Medulla oblongata (tissue), 1 donor: Measurements from ENCODE around the gene HMGCL.
"Not testable (repeated sequence)": the region's sequence is repeated elsewhere in the genome, so short reads cannot be mapped to it uniquely, and the experiment has no call there.

Source experiments
- DNase-seq: peaks from one replicate; pipeline ENCODE4 v3.0.0-alpha.2; 2015; ENCODE audit errors: extremely low spot score

Gene HMGCL

GRCh38 chr1:23826590-23826989 is 1.4 kb upstream of the HMGCL start:
- not testable (repeated sequence) for DNase-seq

DNA sequence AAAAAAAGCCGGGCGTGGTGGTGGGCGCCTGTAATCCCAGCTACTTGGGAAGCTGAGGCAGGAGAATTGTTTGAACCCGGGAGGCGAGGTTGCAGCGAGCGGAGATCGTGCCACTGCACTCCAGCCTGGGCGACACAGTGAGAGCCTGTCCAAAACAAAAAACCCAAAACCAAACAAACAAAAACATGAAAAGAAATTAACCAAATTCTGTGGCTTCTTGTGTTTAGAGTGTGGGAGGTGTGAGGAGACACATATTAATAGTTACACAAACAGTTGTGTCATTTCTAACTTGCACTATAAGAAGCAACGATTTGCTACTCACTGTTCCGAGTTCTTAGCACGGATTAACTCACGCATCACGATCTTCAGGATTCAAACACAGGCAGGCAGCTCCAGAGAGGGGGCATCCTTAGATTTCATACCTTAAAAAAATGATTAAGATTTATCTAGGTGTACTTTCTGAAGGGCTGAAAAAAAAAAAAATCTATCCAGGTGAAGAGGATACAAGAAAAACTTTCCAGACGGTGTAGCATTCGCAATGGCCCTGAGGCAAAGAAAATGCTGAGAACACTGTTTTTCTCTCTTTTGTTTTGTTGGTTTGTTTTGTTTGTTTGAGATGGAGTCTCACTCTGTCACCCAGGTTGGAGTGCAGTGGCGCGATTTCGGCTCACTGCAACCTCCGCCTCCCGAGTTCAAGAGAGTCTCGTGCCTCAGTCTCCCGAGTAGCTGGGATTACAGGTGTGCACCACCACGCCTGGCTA is 713 bp upstream of the HMGCL start:
- peak; percentile 18 for DNase-seq

DNA sequence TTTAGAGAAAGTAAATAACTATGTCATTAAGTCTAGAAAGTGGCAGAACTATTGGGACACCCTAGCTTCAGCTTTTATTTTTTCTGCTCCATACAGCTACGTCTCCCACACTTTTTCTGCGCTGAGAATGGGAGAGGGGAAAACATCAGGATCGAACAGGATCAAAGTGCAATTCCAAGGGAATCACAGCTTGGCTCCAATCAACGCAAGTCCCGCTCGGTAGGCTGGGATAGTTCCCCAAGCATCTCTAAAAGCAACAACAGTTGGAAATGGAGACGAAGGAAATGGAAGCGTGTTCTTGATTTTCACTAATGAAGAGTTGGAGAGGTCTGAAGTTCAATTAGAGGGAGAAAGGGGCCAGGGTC is 536 bp downstream of the HMGCL start:
- DNase-seq, result no peak

DNA sequence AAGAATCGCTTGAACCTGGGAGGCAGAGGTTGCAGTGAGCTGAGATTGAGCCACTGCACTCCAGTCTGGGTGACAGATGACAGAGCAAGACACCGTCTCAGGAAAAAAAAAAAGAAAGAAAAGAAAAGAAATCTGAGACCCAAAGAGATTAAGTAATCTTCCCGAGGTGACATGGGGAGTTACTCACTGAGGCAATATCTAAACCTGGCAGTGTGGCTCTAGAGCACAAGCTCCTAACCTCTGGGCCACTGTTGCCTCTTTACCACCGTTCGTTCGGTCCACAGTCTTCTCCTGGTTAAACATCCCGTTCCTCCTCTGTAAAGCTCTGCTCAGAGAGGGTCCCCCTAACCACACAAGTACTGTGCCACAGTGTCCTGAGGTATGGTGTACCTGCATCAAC is 1.5 kb downstream of the HMGCL start:
- DNase-seq, result no peak

DNA sequence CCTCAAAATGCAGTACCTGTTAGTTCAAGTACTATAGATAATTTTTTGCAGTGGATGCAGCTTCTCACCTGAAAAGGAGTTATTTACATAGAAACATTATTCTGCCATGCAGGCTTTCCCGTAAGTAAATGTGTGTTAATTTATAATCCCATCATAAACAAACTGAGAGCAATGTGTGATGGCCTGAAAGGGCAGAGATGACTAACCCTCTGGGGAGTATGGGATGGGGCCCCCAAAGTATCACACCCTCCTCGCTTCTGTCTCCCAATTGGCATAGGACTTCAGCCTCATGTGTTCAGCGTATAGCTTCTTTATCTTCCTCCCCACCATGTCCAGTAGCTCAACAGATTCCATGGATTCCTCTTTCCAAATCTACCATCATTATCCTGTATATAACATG is 7.6 kb downstream of the HMGCL start:
- DNase-seq, result no peak

DNA sequence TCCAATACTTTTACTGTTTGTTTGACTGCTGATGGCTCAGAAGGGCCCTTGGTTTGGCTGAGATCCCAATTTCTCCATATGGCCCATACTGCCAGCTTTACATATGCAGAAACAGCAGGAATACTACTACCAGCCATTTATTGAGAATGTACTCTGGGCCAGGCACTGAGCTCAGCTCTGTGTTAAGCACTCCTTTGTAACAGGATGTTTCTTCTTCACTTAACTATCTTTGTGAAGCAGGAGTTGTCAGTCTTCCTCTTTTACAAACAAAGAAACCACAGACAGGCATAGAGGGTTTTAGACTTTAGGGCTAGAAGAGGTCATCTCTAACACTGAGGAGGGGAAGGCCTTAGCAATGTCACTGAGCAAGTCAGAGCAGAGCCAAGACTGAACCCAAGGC is 8.3 kb downstream of the HMGCL start:
- DNase-seq, result no peak

GRCh38 chr1:23816361-23816760 is 8.9 kb downstream of the HMGCL start:
- no peak for DNase-seq

DNA sequence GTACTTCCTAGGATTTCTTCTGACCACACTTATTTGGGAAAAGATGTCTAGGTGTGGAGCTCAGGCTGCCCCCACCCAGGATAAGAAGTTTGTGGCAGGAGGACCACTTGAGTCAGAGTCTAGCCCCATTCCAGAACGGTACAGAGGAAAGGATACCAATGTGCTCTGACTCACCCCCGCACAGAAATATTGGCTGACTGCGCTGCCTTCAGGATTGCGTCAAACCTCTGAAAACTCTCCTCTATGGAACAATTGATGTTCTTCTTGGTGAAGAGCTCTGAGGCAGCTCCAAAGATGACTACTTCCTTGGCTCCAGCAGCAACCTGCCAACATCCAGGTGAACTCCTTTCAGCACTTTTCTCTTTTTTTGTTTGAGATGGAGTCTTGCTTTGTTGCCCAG is 11.2 kb downstream of the HMGCL start:
- no peak for DNase-seq

DNA sequence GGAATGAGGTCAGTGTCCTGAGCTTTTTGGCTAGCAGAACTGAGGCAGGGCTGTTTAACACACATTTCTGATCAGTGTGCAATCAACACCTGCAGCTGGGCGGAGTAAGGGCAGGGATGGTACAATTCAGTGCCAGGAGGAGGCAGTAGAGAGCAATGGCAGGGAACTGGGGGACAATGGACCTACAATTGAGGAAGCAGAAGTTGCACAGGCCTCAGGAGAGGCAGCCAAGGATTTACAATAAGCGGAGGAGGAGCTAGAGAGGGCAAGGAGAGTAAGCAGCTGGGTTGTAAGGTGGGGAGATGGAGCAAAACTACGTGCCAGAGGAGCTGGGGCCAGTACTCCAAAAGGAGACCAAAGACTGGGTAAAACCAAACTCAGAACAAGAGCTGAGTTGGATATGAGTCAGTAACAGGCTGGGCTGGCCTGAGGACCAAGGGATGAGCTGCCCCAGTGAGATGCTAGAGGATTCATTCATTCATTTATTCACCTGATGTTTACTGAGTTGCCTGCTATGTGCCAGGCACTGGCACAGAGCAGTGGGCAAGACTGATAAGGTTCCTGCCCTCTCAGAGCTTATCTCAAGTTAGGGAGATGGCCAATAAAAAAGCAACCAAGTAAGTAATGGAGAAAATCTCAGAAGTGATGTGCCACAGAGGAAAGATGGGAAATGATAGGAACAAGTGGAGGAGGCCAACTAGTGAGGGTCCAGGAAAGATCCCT is 14.2 kb downstream of the HMGCL start:
- DNase-seq, result peak; percentile 76

- peak; percentile 79 for DNase-seq
Observed at GRCh38 chr1:23809751-23810171, 15.5 kb downstream of the HMGCL start.

GRCh38 chr1:23807453-23807852 is 17.8 kb downstream of the HMGCL start:
- no peak for DNase-seq

DNA sequence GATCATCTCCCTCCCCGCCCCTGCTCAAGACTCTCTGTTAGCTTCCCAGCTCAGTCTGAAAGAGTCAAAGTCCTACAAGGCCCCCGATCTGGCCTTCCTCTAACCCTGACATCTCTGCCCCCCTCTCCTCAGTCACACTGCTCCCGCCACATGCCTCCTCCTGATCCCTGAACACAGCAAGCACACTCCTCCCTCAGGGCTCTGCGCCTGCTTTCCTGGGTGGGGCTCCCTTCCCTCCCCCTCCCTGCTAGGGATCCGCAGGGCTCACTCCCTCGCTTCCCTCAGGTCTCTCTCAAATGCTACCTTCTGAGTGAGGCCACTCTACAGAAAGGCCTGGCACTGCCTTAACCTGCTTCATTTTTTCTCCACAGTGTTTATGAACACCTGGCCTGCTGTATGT is 18.9 kb downstream of the HMGCL start:
- no peak for DNase-seq

DNA sequence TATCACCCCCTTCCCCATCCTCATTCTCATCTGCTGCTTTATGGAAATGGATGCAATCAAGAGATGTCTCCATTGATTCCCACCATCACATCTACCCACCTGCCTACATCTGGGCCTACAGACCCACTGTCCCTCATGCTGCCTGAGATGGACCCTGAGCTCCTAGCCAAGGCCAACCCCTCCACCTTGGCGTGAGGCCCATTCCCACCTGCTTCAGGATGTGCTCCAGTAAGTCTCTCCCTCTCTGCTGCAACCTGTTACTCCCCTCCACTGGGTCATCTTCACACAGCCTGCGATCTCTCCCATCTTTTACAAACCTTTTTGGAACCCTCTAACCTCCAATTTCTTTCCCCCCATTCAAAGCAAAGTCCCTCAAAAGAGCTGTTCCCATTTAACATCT is 20.2 kb downstream of the HMGCL start:
- no peak for DNase-seq

DNA sequence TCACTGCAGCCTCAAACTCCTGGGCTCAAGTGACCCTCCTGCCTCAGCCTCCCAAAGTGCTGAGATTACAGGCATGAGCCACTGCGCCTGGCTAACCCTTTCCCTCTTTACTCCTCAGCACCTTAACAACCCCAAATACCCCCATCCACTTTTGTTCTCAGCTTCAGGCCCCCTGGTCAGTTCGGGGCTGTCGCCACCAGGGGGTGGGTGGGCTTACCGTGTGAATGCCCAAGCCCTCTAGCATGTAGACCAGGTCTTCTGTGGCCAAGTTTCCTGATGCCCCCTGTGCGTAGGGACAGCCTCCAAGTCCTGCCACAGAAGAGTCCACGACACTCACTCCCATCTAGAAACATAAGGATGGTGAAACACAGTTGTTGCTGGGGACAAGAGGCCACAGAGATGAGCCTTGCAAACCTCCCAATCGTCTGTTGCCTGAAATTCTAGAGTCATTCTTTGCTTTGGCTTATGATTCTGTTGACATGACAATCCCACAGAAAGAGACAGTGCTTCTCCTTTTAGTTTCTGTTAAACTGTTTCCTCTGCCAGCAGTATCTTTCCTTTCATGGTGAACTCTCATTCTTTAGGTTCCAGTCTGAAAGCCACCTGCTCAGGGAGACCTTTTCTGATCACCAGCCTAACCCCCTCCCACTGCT is 20.9 kb downstream of the HMGCL start:
- DNase-seq, result no peak

DNA sequence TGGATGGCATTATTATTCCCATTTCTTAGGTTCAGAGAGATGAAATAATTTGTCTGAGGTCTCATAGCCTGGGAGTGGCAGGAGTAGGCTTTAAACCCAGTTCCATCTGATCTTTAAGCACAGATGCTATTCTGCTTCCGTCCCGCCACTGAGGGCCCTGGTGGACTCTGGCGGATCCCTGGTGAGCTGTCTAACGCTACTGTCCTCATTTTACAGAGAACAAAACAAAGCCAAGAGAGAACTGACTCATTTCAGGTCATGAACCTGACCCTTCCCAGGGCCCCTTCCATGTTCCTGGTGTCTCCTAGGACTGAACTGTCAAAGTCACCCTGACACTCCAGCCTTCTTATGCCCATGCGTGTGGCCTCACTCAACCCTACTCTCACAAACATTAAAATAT is 21.6 kb downstream of the HMGCL start:
- DNase-seq, result no peak

DNA sequence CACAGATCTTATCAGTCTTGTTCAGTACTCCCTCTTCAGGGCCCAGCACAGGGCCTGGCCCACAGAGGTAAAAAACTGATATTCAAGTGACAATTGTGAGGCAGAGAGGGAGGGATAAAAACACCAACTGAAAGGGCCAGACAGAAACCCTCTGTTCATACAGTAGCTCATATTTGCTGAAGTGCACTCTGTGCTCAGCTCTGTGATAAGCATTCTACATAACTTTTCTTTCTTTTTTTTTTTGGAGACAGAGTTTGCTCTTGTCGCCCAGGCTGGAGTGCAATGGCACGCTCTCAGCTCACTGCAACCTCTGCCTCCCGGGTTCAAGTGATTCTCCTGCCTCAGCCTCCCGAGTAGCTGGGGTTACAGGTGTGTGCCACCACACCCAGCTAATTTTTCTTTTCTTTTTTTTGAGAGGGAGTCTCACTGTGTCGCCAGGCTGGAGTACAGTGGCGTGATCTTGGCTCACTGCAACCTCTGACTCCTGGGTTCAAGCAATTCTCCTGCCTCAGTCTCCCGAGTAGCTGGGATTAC is 22.4 kb downstream of the HMGCL start:
- not testable (repeated sequence) for DNase-seq

- DNase-seq, result no peak
Observed at GRCh38 chr1:23801876-23802275, 23.4 kb downstream of the HMGCL start.

DNA sequence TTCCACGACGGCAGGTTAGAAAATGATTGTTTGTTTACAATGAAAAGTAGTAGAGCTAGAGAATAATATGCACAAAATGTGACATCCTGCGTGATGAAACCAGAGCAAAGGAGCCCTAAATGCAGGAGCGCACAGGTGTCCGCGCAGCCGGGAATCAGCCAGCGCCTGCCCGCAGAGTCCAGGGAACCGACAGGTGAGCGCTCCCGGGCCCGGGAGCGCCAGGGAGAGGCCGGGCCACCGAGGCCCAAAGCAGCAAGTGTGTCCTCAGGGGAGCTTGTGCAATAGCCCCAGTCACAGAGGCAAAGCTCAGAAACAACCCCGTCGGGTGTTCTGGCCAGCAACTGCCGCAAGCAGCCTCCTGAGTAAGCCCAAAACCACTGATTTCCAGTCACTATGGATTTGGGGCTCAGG is 23.9 kb downstream of the HMGCL start:
- DNase-seq, result no peak

DNA sequence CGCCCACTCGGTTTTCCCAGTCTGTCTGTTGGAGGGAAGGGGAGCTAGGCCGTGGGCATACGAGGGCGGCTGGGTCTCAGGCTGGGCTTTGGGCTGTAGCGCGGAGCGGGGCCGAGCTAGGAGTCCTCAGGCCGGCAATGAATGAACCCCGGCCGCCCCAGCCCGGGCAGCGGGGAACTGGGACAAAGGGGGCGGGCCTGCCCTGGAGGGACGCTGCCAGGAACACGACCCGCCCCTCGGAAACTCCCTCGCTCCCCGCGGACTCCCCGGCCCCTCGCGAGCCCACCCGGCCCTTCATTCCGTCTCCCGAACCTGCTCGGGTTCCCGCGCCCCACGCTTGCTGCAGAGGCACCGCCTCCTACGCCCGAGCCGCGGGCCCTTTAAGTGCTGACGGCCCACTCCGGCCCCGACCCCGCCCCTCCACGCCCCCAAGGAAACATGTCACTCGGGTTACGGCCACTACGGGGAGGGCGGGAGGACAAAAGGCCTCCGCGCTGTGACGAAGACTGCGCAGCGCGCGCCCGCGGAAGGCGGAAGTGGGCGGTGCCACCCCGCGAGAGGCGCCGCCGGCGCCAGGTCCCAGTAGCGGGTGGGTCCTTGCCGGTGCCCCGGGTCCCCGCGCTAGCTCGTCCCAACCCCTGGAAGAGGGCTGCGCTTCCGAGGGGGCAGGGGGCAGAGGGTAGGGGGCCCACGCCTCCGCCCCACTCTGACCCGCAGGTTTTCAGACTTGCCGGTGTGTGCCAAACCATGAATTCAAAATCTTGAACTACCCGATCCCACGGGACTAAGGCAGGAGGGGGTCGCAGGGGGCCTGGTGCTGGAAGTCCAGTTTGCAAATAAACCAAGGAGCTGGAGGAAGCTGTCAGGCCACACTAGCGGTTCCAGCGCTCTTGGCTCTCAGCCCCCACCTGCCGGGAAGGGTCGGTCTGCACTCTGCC is 24.6 kb downstream of the HMGCL start, which contains the start of gene GALE:
Gene GALE (minus strand): TSS at position 355 of the 938 bp plus-strand sequence. CDS start 1,747 bp downstream, outside the sequence.
- DNase-seq, result peak; percentile 95

DNA sequence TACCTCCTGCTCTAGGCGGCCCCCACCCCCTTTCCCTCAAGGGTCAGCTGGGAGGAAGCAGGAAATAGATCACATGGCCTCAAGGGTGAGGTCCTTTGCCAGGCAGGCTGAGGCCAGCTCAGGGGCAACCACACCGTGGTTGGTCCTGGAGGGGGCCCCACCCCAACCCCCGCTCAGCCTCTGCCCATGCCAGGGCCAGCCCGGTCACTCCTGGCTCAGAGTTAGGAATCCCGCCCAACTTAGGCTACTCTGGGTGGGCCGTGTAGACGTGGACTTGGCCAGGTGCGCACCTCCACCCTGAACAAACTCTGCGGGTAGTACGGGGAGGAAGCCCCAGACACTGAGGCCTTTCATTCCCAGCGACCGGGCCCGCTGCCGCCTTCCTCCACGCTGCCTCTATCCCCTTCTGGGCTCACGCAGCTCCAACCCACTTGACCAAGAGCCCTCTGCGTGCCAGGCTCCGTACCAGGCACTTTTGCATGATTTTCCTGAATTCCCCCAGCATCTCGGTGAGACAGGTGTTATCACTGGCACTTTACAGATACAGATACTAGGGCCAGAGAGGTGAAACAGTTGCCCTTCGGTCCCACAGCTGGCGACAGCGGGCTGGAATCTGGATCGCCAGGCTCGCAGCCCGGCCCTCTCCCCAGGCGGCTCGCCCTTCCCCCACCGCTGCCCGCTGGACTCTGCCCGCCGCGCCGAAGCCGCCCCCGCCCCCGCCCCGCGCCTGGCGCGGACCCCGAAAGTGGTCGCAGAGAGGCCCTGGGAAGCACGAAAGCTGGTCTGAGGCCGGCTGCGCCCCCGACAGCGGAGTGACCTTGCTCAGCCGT is 25.4 kb downstream of the HMGCL start:
- no peak for DNase-seq

GRCh38 chr1:23799255-23799569 is 26.0 kb downstream of the HMGCL start:
- no peak for DNase-seq
